C4-2B (cell line): ENCODE results near the gene AFG3L2.

Experiments
- CTCF ChIP-seq: fragments of 450-650 bp; conservative IDR thresholded peaks from 2 replicates; pipeline ENCODE4 v1.5.1; 2017; ENCODE audit warnings: mild to moderate bottlenecking
- ZFX ChIP-seq: fragments of 450-650 bp; IDR thresholded peaks from 2 replicates; pipeline ENCODE4 v1.6.1; 2017

GRCh38 chr18:12340945-12341660 lies 35.9 kb downstream of the AFG3L2 start:
- TF ChIP-seq CTCF = no peak
- no peak for TF ChIP-seq ZFX
